Parathyroid adenoma (tissue), 2 donors: ENCODE results near the gene RABGAP1.

Experiments
- H2AFZ ChIP-seq: fragments of 300-600 bp; sonication (generic); one replicate; pipeline ENCODE4 v1.7.0; 2017; ENCODE audit warnings: antibody characterized with exemption, mild to moderate bottlenecking
- H3K27ac ChIP-seq: fragments of 300-600 bp; sonication (generic); one replicate; pipeline ENCODE4 v1.7.0; 2017
- H3K27me3 ChIP-seq: fragments of 300-600 bp; sonication (generic); one replicate; pipeline ENCODE4 v1.7.0; 2017; ENCODE audit warnings: low read length; ENCODE audit not compliant: control insufficient read depth, insufficient read depth
- H3K36me3 ChIP-seq: fragments of 300-600 bp; sonication (generic); one replicate; pipeline ENCODE4 v1.7.0; 2017; ENCODE audit warnings: low read length; ENCODE audit not compliant: control insufficient read depth, insufficient read depth
- H3K4me1 ChIP-seq: fragments of 300-600 bp; sonication (generic); one replicate; pipeline ENCODE4 v1.7.0; 2017; ENCODE audit warnings: control low read depth
- H3K4me2 ChIP-seq: fragments of 300-600 bp; sonication (generic); one replicate; pipeline ENCODE4 v1.7.0; 2017; ENCODE audit warnings: low read length
- H3K4me3 ChIP-seq: fragments of 300-600 bp; sonication (generic); one replicate; pipeline ENCODE4 v1.7.0; 2017; ENCODE audit warnings: low read depth, low read length
- H3K79me2 ChIP-seq: fragments of 300-600 bp; sonication (generic); one replicate; pipeline ENCODE4 v1.7.0; 2017; ENCODE audit warnings: control low read depth
- H3K9ac ChIP-seq: fragments of 300-600 bp; sonication (generic); one replicate; pipeline ENCODE4 v1.7.0; 2017; ENCODE audit warnings: mild to moderate bottlenecking
- H3K9me3 ChIP-seq: fragments of 300-600 bp; sonication (generic); one replicate; pipeline ENCODE4 v1.7.0; 2017; ENCODE audit warnings: low read length; ENCODE audit not compliant: control insufficient read depth
- CTCF ChIP-seq: fragments of 300-600 bp; sonication (generic); IDR thresholded peaks from one replicate; pipeline ENCODE4 v1.7.0; 2017; ENCODE audit warnings: antibody characterized with exemption, mild to moderate bottlenecking
- donor health status: primary hyperparathyroidism.

RABGAP1 gene

GRCh38 chr9:123031963-123032362 is 91.1 kb downstream of the RABGAP1 start:
- TF ChIP-seq CTCF = no peak
- H2AFZ ChIP-seq = no peak overlapping the region
- no peak overlapping the region for H3K9ac ChIP-seq
- H3K9me3 ChIP-seq = no peaks in the 10 kb centered on the region
- no peak overlapping the region for H3K27ac ChIP-seq
- no peaks in the 10 kb centered on the region for H3K27me3 ChIP-seq
- H3K36me3 ChIP-seq = no peaks in the 10 kb centered on the region
- peaks cover 2% of the 10 kb centered on the region for H3K79me2 ChIP-seq
- H3K4me3 ChIP-seq = no peak overlapping the region
- H3K4me1 ChIP-seq = no peaks in the 10 kb centered on the region
- H3K4me2 ChIP-seq = no peak overlapping the region

- TF ChIP-seq CTCF = no peak
- no peak within 1 kb of the TSS for H3K4me2 ChIP-seq
- no peak within 1 kb of the TSS for H2AFZ ChIP-seq
- no peak within 1 kb of the TSS for H3K9ac ChIP-seq
- H3K27me3 ChIP-seq = no peaks in the 10 kb centered on the region
- H3K4me3 ChIP-seq = no peak within 1 kb of the TSS
- H3K27ac ChIP-seq = no peak within 1 kb of the TSS
- no peaks in the 10 kb centered on the region for H3K36me3 ChIP-seq
- H3K79me2 ChIP-seq = peaks cover 2% of the 10 kb centered on the region
- H3K9me3 ChIP-seq = no peaks in the 10 kb centered on the region
- no peaks in the 10 kb centered on the region for H3K4me1 ChIP-seq
Measured at GRCh38 chr9:123033352-123033751, 92.5 kb downstream of the RABGAP1 start, which contains the start of gene GPR21. Gene GPR21, plus strand, starts transcription at chr9:123033667. Its CDS starts 900 bp downstream, at chr9:123034567.

- no peak overlapping the region for H3K4me3 ChIP-seq
- no peaks in the 10 kb centered on the region for H3K27me3 ChIP-seq
- no peaks in the 10 kb centered on the region for H3K36me3 ChIP-seq
- no peak overlapping the region for H3K9ac ChIP-seq
- H3K9me3 ChIP-seq = no peaks in the 10 kb centered on the region
- no peak overlapping the region for H2AFZ ChIP-seq
- H3K4me2 ChIP-seq = no peak overlapping the region
- no peak overlapping the region for H3K27ac ChIP-seq
- no peak for TF ChIP-seq CTCF
- peaks cover 2% of the 10 kb centered on the region for H3K79me2 ChIP-seq
- no peaks in the 10 kb centered on the region for H3K4me1 ChIP-seq
Measured at GRCh38 chr9:123033864-123034601, 93.2 kb downstream of the RABGAP1 start.

GRCh38 chr9:123034881-123035510 is 94.2 kb downstream of the RABGAP1 start:
- no peaks in the 10 kb centered on the region for H3K9me3 ChIP-seq
- no peaks in the 10 kb centered on the region for H3K36me3 ChIP-seq
- no peak overlapping the region for H3K4me3 ChIP-seq
- H3K27ac ChIP-seq = no peak overlapping the region
- H3K79me2 ChIP-seq = peaks cover 2% of the 10 kb centered on the region
- no peaks in the 10 kb centered on the region for H3K4me1 ChIP-seq
- H3K9ac ChIP-seq = no peak overlapping the region
- no peak overlapping the region for H3K4me2 ChIP-seq
- no peak for TF ChIP-seq CTCF
- H3K27me3 ChIP-seq = no peaks in the 10 kb centered on the region
- no peak overlapping the region for H2AFZ ChIP-seq
